ENCODE results near the gene CDHR2. TPM values are rescaled to one million over a fixed set of nuclear protein-coding genes. Genes with fewer than 3 reads are reported as not detected.

CDHR2 gene
- total and polyA plus RNA-seq, 8 donors = 0.13 to 18.7 (median 9.7) TPM

DNA sequence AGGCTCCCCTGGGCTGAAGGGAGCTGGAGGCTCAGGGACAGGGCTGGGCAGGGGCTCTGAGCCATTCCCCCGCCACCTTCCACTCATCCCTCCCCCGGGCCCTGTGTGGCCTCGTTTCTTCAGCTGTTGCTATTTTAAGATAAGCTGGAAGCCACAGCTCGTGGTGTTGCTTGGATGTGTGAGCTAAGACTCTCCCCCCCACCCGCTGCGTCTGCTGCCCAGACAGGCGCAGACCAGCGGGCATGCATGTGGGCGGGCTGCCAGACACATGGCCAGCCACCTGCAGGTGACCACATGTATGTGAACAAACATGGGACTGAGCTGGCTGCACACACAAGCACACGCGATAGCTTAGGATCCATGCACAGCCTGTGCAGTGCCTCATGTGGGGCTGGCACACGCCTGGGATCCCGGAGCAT lies 72.5 kb downstream of the CDHR2 start:
- H3K9me3 ChIP-seq = peaks cover 0 to 7% (median 0%) of the 10 kb centered on the region in 4 donors
- peaks cover 22 to 99% (median 73%) of the 10 kb centered on the region in 3 donors for H3K27me3 ChIP-seq
- DNase-seq = no peak
- peaks cover 14 to 25% (median 22%) of the 10 kb centered on the region in 4 donors for H3K4me1 ChIP-seq
- 43 to 58% (median 55%) methylated on average over 8 to 13 of the region's 13 CpGs for WGBS, 5 donors
- TF ChIP-seq, protein P1, sequence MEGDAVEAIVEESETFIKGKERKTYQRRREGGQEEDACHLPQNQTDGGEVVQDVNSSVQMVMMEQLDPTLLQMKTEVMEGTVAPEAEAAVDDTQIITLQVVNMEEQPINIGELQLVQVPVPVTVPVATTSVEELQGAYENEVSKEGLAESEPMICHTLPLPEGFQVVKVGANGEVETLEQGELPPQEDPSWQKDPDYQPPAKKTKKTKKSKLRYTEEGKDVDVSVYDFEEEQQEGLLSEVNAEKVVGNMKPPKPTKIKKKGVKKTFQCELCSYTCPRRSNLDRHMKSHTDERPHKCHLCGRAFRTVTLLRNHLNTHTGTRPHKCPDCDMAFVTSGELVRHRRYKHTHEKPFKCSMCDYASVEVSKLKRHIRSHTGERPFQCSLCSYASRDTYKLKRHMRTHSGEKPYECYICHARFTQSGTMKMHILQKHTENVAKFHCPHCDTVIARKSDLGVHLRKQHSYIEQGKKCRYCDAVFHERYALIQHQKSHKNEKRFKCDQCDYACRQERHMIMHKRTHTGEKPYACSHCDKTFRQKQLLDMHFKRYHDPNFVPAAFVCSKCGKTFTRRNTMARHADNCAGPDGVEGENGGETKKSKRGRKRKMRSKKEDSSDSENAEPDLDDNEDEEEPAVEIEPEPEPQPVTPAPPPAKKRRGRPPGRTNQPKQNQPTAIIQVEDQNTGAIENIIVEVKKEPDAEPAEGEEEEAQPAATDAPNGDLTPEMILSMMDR (IDR thresholded peaks at IDR 0.05) = no peak
- TF ChIP-seq EP300 (IDR thresholded peaks at IDR 0.05) (no peak), POLR2AphosphoS5 (IDR thresholded peaks at IDR 0.05) (no peak), POLR2A (IDR thresholded peaks at IDR 0.05) (no peak)
- H3K27ac ChIP-seq = no peak overlapping the region
- H3K4me3 ChIP-seq = no peak overlapping the region
- intact Hi-C loops (cut with DNase I; ENCODE audit: low total_unique reads) = no loop called here
- H3K36me3 ChIP-seq = no peaks in the 10 kb centered on the region

DNA sequence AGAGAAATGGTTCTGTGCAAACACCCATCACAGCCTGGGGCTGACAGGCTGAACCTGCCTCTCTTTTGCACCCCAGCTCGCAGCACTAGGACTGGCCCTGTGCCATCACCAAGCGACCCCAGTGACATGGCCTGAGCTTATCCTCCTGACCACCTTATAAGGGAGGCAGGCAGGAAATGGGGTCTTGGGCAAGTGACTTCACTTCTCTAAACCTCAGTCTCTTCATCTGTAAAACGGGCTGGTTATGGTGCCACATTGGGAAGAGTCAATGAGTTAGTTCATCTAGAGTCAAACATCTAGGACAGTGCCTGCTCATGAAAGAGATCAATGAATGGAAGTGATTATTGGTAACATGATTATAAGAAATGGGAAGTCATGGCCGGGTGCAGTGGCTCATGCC lies 75.0 kb downstream of the CDHR2 start:
- Histone ChIP-seq H3K9me3 (peaks cover 0 to 6% (median 0%) of the 10 kb centered on the region in 4 donors), H3K36me3 (no peaks in the 10 kb centered on the region), H3K4me3 (no peak overlapping the region), H3K27me3 (peaks cover 17 to 99% (median 79%) of the 10 kb centered on the region in 3 donors), H3K27ac (no peak overlapping the region), H3K4me1 (peaks cover 10 to 23% (median 17%) of the 10 kb centered on the region in 4 donors)
- intact Hi-C loops (cut with DNase I; ENCODE audit: low total_unique reads) = no loop called here
- no peak for DNase-seq
- whole genome bisulfite sequencing, 5 donors = 75 to 83% (median 77%) methylated on average over 4 of the region's 4 CpGs
- TF ChIP-seq, protein P1 (IDR thresholded peaks at IDR 0.05) = no peak
- no peak for TF ChIP-seq POLR2AphosphoS5 (IDR thresholded peaks at IDR 0.05)
- no peak for TF ChIP-seq POLR2A (IDR thresholded peaks at IDR 0.05)
- TF ChIP-seq EP300 (IDR thresholded peaks at IDR 0.05) = no peak

DNA sequence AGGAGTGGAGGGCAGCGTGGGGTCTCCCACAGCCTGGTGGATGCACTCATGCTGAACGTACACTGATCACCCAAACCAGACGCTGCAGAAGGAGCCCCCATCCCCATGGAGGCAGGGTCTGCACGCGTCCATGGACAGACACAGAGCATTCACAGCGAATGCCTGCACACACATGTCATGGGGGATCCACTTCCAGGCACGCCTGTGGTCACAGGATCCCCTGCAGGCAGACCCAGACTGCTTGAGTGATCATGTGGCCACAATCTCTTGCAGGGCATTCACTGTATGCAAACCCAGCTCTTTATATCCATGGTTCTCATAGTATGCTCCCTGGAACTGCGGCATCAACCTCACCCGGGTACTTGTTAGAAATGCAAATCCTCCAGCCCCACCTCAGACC lies 75.8 kb downstream of the CDHR2 start:
- Histone ChIP-seq H3K4me3 (no peak overlapping the region), H3K27me3 (peaks cover 16 to 99% (median 79%) of the 10 kb centered on the region in 3 donors), H3K27ac (no peak overlapping the region), H3K36me3 (no peaks in the 10 kb centered on the region), H3K9me3 (no peaks in the 10 kb centered on the region), H3K4me1 (peaks cover 9 to 23% (median 17%) of the 10 kb centered on the region in 4 donors)
- intact Hi-C loops (cut with DNase I; ENCODE audit: low total_unique reads) = no loop called here
- WGBS, 5 donors = 63 to 76% (median 65%) methylated on average over 9 of the region's 9 CpGs
- TF ChIP-seq POLR2A (IDR thresholded peaks at IDR 0.05) (no peak), EP300 (IDR thresholded peaks at IDR 0.05) (no peak), POLR2AphosphoS5 (IDR thresholded peaks at IDR 0.05) (no peak)
- TF ChIP-seq, protein P1 (IDR thresholded peaks at IDR 0.05) = no peak
- no peak for DNase-seq

DNA sequence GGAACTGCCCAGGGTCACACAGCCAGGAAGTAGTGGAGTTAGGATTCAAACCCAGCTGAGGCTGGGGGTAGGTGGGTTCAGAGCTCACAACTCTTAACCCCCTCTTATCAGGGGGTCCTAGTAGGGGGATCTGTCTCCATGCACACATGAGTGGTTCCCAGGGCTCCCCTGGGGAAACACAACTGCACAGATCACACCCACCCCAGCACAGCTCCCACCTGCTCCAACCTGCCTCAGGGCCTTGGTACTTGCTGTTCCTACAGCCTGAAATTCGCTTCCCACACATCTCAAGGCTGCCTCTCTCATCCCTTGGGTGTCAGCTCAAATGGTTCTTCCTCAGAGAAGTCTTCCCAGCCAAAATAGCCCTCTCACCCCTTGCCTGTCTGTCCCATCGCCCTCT lies 76.4 kb downstream of the CDHR2 start:
- Histone ChIP-seq H3K4me3 (no peak overlapping the region), H3K36me3 (no peaks in the 10 kb centered on the region), H3K27me3 (peaks cover 13 to 99% (median 79%) of the 10 kb centered on the region in 3 donors), H3K9me3 (no peaks in the 10 kb centered on the region), H3K27ac (no peak overlapping the region), H3K4me1 (peaks cover 12 to 23% (median 17%) of the 10 kb centered on the region in 4 donors)
- TF ChIP-seq POLR2AphosphoS5 (IDR thresholded peaks at IDR 0.05) = no peak
- no peak for TF ChIP-seq EP300 (IDR thresholded peaks at IDR 0.05)
- TF ChIP-seq, protein P1 (IDR thresholded peaks at IDR 0.05) = no peak
- no peak for TF ChIP-seq POLR2A (IDR thresholded peaks at IDR 0.05)
- WGBS, 5 donors = 71 to 85% (median 79%) methylated on average over 2 of the region's 2 CpGs
- DNase-seq = no peak
- intact Hi-C loops (cut with DNase I; ENCODE audit: low total_unique reads) = no loop called here

Data from stomach (tissue), 9 donors.